Measurements from ENCODE around the gene FOSB. TPM values are rescaled to one million over a fixed set of nuclear protein-coding genes. Genes with fewer than 3 reads are reported as not detected.

The FOSB gene
- total and polyA plus RNA-seq, 2 experiments from 2014 or later, result 0.55 to 1.9 TPM

DNA sequence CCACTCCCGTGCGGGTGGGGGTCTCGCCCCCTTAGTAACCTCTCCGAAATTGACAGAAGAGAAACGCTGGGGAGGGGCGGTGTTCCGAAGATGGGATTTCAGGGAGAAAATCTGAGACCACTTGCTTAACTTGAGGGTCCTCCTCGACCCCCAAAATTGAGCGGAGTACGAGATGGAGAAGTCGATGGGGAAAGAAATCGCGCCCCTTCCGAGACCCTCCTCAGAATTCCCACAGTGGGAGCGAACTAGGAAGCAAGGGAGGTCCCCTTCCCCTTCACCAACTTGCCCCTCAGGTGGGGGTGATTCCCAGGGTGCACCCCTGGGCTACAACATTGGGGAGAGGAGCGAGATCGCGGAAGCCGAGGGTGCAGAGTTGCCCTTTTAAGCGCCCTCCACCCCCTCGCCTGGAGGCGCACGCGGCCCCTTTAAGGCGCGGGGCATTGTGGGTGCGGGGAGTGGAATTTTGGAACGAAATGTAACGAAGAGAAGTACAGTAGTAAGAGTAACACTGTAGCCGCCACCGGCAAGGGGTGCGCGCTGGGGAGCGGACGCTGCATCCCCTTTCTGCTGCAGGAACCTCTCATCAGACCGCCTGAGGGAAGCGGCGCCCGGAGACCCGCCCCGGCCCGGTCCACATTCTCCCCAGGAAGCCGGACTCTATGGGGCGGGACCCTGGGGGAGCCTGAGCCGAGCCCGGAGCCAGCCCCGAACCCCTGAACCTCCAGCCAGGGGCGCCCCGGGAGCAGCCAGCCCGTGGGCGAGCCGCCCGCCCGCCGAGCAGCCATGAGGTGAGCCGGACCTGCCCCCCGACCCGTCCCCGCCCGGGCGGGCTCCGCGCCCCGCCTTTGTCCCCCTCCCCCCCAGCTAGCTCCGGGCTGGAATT lies 39.4 kb downstream of the FOSB start, which contains the start of gene VASP:
Gene VASP, plus strand, starts transcription at position 491 of the 883 bp plus-strand sequence. Its CDS starts 293 bp downstream, at position 784.
- H4K20me1 ChIP-seq (replicated peaks; ENCODE audit: insufficient read depth), result peaks cover 15% of the 10 kb centered on the region
- H3K36me3 ChIP-seq (ENCODE audit: insufficient read depth), result no peaks in the 10 kb centered on the region; the same call in 1 of the 2 replicates
- H2AFZ ChIP-seq, result peak within 1 kb of the TSS; percentile 94
- H3K27me3 ChIP-seq (ENCODE audit: insufficient read depth), result no peaks in the 10 kb centered on the region
- H3K4me1 ChIP-seq (ENCODE audit: insufficient read depth), result peaks cover 18% of the 10 kb centered on the region
- Mint-ChIP-seq H3K36me3 (ENCODE audit: low read depth) (peaks cover 12% of the 10 kb centered on the region), H3K4me1 (peaks cover 18% of the 10 kb centered on the region), H3K9me3 (no peaks in the 10 kb centered on the region; the same call in 2 of the 3 replicates), H3K27me3 (ENCODE audit: insufficient read depth, low read depth, poor library complexity) (peaks cover 8% of the 10 kb centered on the region), H3K4me3 (peak within 1 kb of the TSS; percentile 88), H3K27ac (peak within 1 kb of the TSS; percentile 93)
- H3K79me2 ChIP-seq (replicated peaks; ENCODE audit: insufficient read depth), result peaks cover 49% of the 10 kb centered on the region
- TF ChIP-seq, protein P1, sequence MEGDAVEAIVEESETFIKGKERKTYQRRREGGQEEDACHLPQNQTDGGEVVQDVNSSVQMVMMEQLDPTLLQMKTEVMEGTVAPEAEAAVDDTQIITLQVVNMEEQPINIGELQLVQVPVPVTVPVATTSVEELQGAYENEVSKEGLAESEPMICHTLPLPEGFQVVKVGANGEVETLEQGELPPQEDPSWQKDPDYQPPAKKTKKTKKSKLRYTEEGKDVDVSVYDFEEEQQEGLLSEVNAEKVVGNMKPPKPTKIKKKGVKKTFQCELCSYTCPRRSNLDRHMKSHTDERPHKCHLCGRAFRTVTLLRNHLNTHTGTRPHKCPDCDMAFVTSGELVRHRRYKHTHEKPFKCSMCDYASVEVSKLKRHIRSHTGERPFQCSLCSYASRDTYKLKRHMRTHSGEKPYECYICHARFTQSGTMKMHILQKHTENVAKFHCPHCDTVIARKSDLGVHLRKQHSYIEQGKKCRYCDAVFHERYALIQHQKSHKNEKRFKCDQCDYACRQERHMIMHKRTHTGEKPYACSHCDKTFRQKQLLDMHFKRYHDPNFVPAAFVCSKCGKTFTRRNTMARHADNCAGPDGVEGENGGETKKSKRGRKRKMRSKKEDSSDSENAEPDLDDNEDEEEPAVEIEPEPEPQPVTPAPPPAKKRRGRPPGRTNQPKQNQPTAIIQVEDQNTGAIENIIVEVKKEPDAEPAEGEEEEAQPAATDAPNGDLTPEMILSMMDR (conservative IDR thresholded peaks at IDR 0.05; ENCODE audit: low read depth in 2 of 2), result no peak
- no peak for TF ChIP-seq ZNF331 (CRISPR knock-in tag; IDR thresholded peaks at IDR 0.05; ENCODE audit: low read depth)
- no peak for TF ChIP-seq JUNB (IDR thresholded peaks at IDR 0.05; ENCODE audit: unreplicated experiment)
- no peak for TF ChIP-seq EZH2phosphoT487 (IDR thresholded peaks at IDR 0.05; ENCODE audit: unreplicated experiment)
- TF ChIP-seq, protein P2, sequence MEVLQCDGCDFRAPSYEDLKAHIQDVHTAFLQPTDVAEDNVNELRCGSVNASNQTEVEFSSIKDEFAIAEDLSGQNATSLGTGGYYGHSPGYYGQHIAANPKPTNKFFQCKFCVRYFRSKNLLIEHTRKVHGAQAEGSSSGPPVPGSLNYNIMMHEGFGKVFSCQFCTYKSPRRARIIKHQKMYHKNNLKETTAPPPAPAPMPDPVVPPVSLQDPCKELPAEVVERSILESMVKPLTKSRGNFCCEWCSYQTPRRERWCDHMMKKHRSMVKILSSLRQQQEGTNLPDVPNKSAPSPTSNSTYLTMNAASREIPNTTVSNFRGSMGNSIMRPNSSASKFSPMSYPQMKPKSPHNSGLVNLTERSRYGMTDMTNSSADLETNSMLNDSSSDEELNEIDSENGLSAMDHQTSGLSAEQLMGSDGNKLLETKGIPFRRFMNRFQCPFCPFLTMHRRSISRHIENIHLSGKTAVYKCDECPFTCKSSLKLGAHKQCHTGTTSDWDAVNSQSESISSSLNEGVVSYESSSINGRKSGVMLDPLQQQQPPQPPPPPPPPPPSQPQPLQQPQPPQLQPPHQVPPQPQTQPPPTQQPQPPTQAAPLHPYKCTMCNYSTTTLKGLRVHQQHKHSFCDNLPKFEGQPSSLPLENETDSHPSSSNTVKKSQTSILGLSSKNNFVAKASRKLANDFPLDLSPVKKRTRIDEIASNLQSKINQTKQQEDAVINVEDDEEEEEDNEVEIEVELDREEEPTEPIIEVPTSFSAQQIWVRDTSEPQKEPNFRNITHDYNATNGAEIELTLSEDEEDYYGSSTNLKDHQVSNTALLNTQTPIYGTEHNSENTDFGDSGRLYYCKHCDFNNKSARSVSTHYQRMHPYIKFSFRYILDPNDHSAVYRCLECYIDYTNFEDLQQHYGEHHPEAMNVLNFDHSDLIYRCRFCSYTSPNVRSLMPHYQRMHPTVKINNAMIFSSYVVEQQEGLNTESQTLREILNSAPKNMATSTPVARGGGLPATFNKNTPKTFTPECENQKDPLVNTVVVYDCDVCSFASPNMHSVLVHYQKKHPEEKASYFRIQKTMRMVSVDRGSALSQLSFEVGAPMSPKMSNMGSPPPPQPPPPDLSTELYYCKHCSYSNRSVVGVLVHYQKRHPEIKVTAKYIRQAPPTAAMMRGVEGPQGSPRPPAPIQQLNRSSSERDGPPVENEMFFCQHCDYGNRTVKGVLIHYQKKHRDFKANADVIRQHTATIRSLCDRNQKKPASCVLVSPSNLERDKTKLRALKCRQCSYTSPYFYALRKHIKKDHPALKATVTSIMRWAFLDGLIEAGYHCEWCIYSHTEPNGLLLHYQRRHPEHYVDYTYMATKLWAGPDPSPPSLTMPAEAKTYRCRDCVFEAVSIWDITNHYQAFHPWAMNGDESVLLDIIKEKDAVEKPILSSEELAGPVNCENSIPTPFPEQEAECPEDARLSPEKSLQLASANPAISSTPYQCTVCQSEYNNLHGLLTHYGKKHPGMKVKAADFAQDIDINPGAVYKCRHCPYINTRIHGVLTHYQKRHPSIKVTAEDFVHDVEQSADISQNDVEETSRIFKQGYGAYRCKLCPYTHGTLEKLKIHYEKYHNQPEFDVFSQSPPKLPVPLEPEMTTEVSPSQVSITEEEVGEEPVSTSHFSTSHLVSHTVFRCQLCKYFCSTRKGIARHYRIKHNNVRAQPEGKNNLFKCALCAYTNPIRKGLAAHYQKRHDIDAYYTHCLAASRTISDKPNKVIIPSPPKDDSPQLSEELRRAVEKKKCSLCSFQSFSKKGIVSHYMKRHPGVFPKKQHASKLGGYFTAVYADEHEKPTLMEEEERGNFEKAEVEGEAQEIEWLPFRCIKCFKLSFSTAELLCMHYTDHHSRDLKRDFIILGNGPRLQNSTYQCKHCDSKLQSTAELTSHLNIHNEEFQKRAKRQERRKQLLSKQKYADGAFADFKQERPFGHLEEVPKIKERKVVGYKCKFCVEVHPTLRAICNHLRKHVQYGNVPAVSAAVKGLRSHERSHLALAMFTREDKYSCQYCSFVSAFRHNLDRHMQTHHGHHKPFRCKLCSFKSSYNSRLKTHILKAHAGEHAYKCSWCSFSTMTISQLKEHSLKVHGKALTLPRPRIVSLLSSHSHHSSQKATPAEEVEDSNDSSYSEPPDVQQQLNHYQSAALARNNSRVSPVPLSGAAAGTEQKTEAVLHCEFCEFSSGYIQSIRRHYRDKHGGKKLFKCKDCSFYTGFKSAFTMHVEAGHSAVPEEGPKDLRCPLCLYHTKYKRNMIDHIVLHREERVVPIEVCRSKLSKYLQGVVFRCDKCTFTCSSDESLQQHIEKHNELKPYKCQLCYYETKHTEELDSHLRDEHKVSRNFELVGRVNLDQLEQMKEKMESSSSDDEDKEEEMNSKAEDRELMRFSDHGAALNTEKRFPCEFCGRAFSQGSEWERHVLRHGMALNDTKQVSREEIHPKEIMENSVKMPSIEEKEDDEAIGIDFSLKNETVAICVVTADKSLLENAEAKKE (CRISPR knock-in tag; IDR thresholded peaks at IDR 0.05), result no peak
- peak; percentile 86 for TF ChIP-seq POLR2AphosphoS5 (IDR thresholded peaks at IDR 0.05; ENCODE audit: low read depth)
- TF ChIP-seq ZNF114 (CRISPR knock-in tag; IDR thresholded peaks at IDR 0.05), result no peak
- TF ChIP-seq CREB1 (CRISPR knock-in tag; IDR thresholded peaks at IDR 0.05; ENCODE audit: low read depth), result 0 out of 2 replicates have a peak, but pooled peaks have one; percentile 36
- no peak for TF ChIP-seq NANOG (IDR thresholded peaks at IDR 0.05; ENCODE audit: borderline replicate concordance)
- TF ChIP-seq, protein P3, sequence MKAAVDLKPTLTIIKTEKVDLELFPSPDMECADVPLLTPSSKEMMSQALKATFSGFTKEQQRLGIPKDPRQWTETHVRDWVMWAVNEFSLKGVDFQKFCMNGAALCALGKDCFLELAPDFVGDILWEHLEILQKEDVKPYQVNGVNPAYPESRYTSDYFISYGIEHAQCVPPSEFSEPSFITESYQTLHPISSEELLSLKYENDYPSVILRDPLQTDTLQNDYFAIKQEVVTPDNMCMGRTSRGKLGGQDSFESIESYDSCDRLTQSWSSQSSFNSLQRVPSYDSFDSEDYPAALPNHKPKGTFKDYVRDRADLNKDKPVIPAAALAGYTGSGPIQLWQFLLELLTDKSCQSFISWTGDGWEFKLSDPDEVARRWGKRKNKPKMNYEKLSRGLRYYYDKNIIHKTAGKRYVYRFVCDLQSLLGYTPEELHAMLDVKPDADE (IDR thresholded peaks at IDR 0.05), result no peak
- TF ChIP-seq, protein P4, sequence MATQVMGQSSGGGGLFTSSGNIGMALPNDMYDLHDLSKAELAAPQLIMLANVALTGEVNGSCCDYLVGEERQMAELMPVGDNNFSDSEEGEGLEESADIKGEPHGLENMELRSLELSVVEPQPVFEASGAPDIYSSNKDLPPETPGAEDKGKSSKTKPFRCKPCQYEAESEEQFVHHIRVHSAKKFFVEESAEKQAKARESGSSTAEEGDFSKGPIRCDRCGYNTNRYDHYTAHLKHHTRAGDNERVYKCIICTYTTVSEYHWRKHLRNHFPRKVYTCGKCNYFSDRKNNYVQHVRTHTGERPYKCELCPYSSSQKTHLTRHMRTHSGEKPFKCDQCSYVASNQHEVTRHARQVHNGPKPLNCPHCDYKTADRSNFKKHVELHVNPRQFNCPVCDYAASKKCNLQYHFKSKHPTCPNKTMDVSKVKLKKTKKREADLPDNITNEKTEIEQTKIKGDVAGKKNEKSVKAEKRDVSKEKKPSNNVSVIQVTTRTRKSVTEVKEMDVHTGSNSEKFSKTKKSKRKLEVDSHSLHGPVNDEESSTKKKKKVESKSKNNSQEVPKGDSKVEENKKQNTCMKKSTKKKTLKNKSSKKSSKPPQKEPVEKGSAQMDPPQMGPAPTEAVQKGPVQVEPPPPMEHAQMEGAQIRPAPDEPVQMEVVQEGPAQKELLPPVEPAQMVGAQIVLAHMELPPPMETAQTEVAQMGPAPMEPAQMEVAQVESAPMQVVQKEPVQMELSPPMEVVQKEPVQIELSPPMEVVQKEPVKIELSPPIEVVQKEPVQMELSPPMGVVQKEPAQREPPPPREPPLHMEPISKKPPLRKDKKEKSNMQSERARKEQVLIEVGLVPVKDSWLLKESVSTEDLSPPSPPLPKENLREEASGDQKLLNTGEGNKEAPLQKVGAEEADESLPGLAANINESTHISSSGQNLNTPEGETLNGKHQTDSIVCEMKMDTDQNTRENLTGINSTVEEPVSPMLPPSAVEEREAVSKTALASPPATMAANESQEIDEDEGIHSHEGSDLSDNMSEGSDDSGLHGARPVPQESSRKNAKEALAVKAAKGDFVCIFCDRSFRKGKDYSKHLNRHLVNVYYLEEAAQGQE (IDR thresholded peaks at IDR 0.05; ENCODE audit: unreplicated experiment), result peak; percentile 8
- no peak for TF ChIP-seq STAT1 (IDR thresholded peaks at IDR 0.05; ENCODE audit: unreplicated experiment)
- TF ChIP-seq EZH2 (IDR thresholded peaks at IDR 0.05; ENCODE audit: low read depth, unreplicated experiment), result no peak
- peak within 1 kb of the TSS; percentile 99 for H3K4me3 ChIP-seq
- H3K27ac ChIP-seq (ENCODE audit: low read depth), result peak within 1 kb of the TSS; percentile 99
- peak; percentile 51 for ATAC-seq
- peak; percentile 96 for DNase-seq (ENCODE audit: low spot score)
- peaks cover 11% of the 10 kb centered on the region for H3F3A ChIP-seq (replicated peaks; ENCODE audit: low read depth)
- H3K4me2 ChIP-seq, result peak within 1 kb of the TSS; percentile 95
- H3K9me2 ChIP-seq (ENCODE audit: insufficient read depth), result no peaks in the 10 kb centered on the region

All from GM23338 (cell line).